Tibial nerve (tissue), 4 donors: ENCODE measurements around the gene ERN1. TPM values are rescaled to one million over a fixed set of nuclear protein-coding genes. Genes with fewer than 3 reads are reported as not detected.

Experiments used
- DNase-seq, 2 donors: peaks; one replicate each; pipeline ENCODE4 v3.0.0-alpha.2; 2019; ENCODE audit warnings: low spot score in 2 of 2
- H3K27ac ChIP-seq, 4 donors: fragments of 200-600 bp; sonication (generic) in 3 of 4; one replicate each; pipeline ENCODE4 v1.5.1; 2017 to 2019; ENCODE audit warnings: mild to moderate bottlenecking in 1 of 4
- H3K27me3 ChIP-seq, 2 donors: fragments of 200-600 bp; sonication (generic) in 1 of 2; one replicate each; pipeline versions ENCODE4 v1.5.1 to v1.6.0; 2017 to 2019
- H3K36me3 ChIP-seq, 3 donors: fragments of 200-600 bp; sonication (generic); one replicate each; pipeline ENCODE4 v1.5.1; 2018 to 2019
- H3K4me1 ChIP-seq, 4 donors: fragments of 200-600 bp; sonication (generic) in 3 of 4; one replicate each; pipeline ENCODE4 v1.5.1; 2017 to 2019
- H3K4me3 ChIP-seq, 4 donors: fragments of 200-600 bp; sonication (generic) in 3 of 4; one replicate each; pipeline ENCODE4 v1.5.1; 2017 to 2019; ENCODE audit warnings: mild to moderate bottlenecking in 1 of 4, moderate library complexity in 1 of 4
- H3K9me3 ChIP-seq, 4 donors: fragments of 200-600 bp; sonication (generic) in 3 of 4; one replicate each; pipeline ENCODE4 v1.5.1; 2017 to 2019
- CTCF ChIP-seq, 5 experiments: fragments of 200-600 bp in 3 of 5; fragments of 450-650 bp in 2 of 5; sonication (generic) in 3 of 5; IDR thresholded peaks; one replicate each; pipeline ENCODE4 v1.5.1; 2016 to 2019; ENCODE audit warnings: antibody characterized with exemption in 5 of 5, mild to moderate bottlenecking in 3 of 5, moderate library complexity in 2 of 5
- EP300 ChIP-seq, 2 donors: sonication (generic); formaldehyde crosslinking; IDR thresholded peaks; one replicate each; pipeline ENCODE4 v1.6.1; 2017; ENCODE audit warnings: antibody characterized with exemption in 2 of 2, mild to moderate bottlenecking in 1 of 2
- POLR2A ChIP-seq, 2 donors: fragments of 450-650 bp; IDR thresholded peaks; one replicate each; pipeline ENCODE4 v1.6.1; 2017; ENCODE audit warnings: antibody characterized with exemption in 2 of 2, mild to moderate bottlenecking in 2 of 2, moderate library complexity in 2 of 2
- WGBS, 2 donors: methylation state at CpG; one replicate each; pipeline ENCODE4 v1.1.5; 2018; 5-methylcytosine and 5-hydroxymethylcytosine counted together
- total RNA-seq, 4 donors: library from RNA; depleted of rRNA; stranded (reverse); fragments of >200 nt; gene quantifications; one replicate each; pipeline ENCODE4 v1.1.0, GENCODE V29; 2016

Gene ERN1
- total RNA-seq, 4 donors from 2014 or later, result 8.7 to 17.7 (median 13.5) TPM

DNA sequence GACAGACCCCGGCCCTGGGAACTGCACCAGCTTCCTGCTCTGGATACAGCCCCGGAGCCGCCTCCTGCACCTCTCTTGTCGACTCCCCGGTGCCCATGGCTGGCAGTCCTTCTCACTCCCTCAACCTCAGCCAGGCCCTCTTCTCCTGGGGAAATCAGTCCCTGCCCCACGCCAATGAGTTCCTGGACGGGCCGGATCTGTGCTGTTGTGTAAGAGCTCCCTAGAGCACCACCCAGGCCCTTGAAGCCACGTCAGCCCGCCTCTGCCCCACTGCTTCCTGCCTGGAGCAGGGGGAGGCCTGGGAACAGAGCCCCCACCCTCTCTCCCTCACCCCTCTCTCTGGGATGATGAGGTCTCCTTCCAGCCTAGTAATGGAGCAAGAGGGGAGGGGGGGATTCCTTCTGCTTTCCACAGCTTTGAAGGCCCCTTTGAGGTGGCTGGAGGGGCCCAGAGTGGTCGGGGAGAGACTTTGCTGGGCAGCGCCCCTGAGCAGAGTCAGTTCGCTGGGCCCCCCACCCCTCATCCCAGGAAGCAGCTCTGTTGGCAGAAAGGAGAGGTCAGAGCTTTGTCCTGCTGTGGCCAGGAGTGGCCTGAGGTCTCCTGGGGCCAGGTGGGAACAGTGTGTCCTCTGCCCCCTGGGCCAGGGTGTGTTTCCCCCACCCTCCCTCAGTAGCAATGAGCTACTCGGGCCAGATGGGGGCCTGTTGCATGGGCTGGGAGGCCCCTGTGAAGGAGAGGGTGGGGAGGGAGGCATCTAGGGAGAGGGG, 128.0 kb downstream of the ERN1 start:
- TF ChIP-seq POLR2A (IDR thresholded peaks at IDR 0.05) (no peak), EP300 (IDR thresholded peaks at IDR 0.05) (no peak), CTCF (IDR thresholded peaks at IDR 0.05) (no peak)
- Histone ChIP-seq H3K4me1 (peaks cover 0 to 32% (median 14%) of the 10 kb centered on the region in 4 donors), H3K36me3 (no peaks in the 10 kb centered on the region), H3K9me3 (no peaks in the 10 kb centered on the region), H3K4me3 (no peak overlapping the region), H3K27ac (peak overlapping the region in 2 of 4 donors; percentile 1 to 40), H3K27me3 (peaks cover 0 to 45% of the 10 kb centered on the region in 2 donors)
- 77 to 83% methylated on average over 13 of the region's 14 CpGs for WGBS, 2 donors
- no peak for DNase-seq

DNA sequence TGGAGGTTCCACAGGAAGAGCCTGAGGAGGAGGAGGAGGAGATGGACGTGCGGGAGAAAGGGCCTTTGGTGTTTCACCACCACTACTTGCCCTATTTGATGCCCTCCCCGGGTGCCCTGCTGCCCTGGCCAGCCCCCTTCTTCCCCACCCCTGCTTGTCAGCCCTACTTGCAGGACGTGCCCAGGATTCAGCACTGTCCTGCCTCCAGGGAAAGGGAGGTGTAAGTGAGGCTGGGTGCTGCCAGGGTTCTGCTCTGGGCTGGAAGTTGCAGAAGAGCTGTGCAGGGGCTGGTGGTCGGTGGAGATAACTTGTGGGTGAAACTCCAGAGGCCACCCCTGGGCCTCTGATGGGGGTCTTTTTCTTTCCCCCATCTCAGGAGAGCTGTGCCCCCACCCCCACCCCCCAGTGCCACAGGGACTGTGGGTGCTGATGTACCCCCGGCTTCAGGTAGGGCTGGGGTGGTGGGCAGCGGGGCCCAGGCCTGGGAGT, 128.8 kb downstream of the ERN1 start:
- 66 to 81% methylated on average over 5 to 6 of the region's 7 CpGs for WGBS, 2 donors
- DNase-seq, result no peak
- peak overlapping the region in 2 of 4 donors; percentile 19 to 22 for H3K27ac ChIP-seq
- H3K4me3 ChIP-seq, result no peak overlapping the region
- no peaks in the 10 kb centered on the region for H3K9me3 ChIP-seq
- H3K4me1 ChIP-seq, result peaks cover 0 to 26% (median 14%) of the 10 kb centered on the region in 4 donors
- H3K36me3 ChIP-seq, result no peaks in the 10 kb centered on the region
- no peak for TF ChIP-seq POLR2A (IDR thresholded peaks at IDR 0.05)
- no peak for TF ChIP-seq EP300 (IDR thresholded peaks at IDR 0.05)
- no peak for TF ChIP-seq CTCF (IDR thresholded peaks at IDR 0.05)
- peaks cover 0 to 53% of the 10 kb centered on the region in 2 donors for H3K27me3 ChIP-seq

DNA sequence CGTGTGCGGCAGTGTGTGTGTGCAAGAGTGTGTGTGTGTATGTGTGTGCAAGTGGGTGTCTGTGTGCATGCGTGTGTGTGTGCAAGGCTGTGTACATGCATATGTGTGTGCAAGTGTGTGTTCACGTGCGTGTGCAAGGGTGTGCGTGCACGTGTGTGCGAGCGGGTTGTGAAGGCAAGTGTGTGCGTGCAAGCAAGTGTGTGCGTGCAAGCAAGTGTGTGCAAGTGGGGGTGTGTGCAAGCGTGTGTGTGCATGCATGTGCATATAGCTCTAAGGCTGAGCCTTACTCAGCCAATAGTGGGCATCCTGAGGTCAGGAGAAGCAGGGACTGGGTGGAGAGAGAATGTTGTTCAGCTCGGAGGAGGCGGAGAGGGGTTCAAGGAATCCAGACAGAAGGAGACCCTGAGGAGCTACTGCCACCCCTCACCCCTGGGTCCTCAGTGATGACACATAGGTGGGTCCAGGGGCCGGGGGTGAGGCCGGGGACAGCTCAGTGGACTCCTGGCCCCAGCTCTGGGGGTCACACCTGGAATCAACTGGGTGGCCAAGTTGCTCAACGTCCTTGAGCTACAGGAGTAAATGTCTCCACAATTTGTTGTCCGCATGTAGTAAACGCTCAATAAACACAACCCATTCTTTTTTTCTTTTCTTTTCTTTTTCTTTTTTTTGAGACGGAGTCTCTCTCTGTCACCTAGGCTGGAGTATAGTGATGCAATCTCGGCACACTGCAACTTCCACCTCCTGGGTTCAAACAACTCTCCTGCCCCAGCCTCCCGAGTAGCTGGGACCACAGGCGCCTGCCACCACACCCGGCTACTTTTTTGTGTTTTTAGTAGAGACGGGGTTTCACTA, 130.0 kb downstream of the ERN1 start:
- WGBS, 2 donors, result 82 to 88% methylated on average over 25 of the region's 25 CpGs
- no peak for TF ChIP-seq EP300 (IDR thresholded peaks at IDR 0.05)
- no peak for TF ChIP-seq CTCF (IDR thresholded peaks at IDR 0.05)
- TF ChIP-seq POLR2A (IDR thresholded peaks at IDR 0.05), result no peak
- DNase-seq, result no peak
- Histone ChIP-seq H3K36me3 (no peaks in the 10 kb centered on the region), H3K27me3 (peaks cover 0 to 53% of the 10 kb centered on the region in 2 donors), H3K9me3 (no peaks in the 10 kb centered on the region), H3K4me3 (no peak overlapping the region), H3K27ac (no peak overlapping the region), H3K4me1 (peaks cover 0 to 19% (median 14%) of the 10 kb centered on the region in 4 donors)

DNA sequence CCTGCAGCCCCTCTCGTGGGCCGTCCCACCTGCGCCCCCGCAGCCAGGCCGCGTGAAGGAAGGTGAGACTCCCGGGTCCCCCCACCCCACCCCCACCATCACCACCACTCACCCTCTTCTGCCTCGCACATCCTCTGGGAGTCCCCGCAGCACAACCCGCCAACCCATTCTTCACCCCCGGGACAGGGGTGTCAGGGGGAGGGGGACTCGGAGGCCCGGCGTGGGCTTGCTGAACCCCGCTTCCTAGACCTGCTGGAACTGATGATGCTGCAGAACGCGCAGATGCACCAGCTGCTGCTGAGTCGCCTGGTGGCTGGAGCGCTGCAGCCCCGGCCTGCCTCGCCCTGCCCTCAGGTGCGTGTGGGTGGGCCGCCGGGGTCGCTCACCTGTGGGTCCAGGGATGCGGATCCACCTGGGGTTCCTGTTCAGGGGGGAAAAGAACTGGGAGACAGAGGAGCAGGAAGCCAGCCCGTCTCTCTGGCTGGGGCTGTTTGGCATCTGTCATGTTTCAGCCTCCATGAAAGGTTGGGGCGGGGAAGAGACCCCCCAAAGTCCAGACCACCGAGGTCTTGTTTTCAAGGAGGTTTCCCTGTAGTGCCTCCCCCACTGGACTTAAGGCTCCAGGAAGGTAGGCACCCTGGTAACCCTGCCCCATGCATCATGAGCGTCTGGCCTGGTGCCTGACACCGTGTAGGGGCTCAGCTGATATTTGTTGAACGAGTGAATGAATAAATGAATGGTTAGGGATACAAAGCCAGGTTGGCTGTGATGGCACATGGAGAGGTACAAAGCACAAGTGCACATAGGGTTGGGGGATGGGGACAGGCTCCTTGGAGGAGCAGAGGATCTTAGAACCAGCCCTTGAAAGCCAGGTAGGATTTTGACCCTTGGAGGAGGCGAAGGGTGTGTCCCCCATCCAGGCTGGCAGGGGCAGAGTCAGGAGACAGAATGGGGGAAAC, 130.9 kb downstream of the ERN1 start:
- DNase-seq, result no peak
- H3K27me3 ChIP-seq, result peaks cover 0 to 53% of the 10 kb centered on the region in 2 donors

More for the DNA sequence above, 130.9 kb downstream of the ERN1 start:
- Histone ChIP-seq H3K9me3 (no peaks in the 10 kb centered on the region), H3K4me1 (peaks cover 0 to 19% (median 14%) of the 10 kb centered on the region in 4 donors), H3K27ac (peak overlapping the region in 1 of 4 donors; percentile 33), H3K4me3 (peak overlapping the region; percentile 28 to 54 (median 51)), H3K36me3 (no peaks in the 10 kb centered on the region)
- TF ChIP-seq CTCF (IDR thresholded peaks at IDR 0.05), result no peak
- no peak for TF ChIP-seq EP300 (IDR thresholded peaks at IDR 0.05)
- no peak for TF ChIP-seq POLR2A (IDR thresholded peaks at IDR 0.05)
- 30 to 47% methylated on average over 18 to 27 of the region's 33 CpGs for WGBS, 2 donors
